ENCODE data around the gene FLT3LG. TPM values are rescaled to one million over a fixed set of nuclear protein-coding genes. Genes with fewer than 3 reads are reported as not detected.

The FLT3LG gene
- total RNA-seq = 1 to 10 TPM; 4.7 to 5.6 TPM

GRCh38 chr19:49473868-49474541 is at the start of gene FLT3LG:
Gene FLT3LG, plus strand, starts transcription at chr19:49474215. Its CDS starts 425 bp downstream, at chr19:49474640.
- Histone ChIP-seq H3K4me3 (peak within 1 kb of the TSS; percentile 92), H3K9me3 (no peaks in the 10 kb centered on the region), H3K36me3 (no peaks in the 10 kb centered on the region), H3K27me3 (replicated peaks; ENCODE audit: insufficient read depth) (no peaks in the 10 kb centered on the region), H3K4me1 (ENCODE audit: control insufficient read depth in 1 of 2, low read depth in 2 of 2) (peaks cover 4 to 24% of the 10 kb centered on the region in 2 donors), H3K27ac (peak within 1 kb of the TSS; percentile 71 to 72)
- ATAC-seq (ENCODE audit: insufficient number of reproducible peaks, low FRiP score, low read depth) = peak; percentile 70
- DNase-seq (ENCODE audit: low spot score) = no peak
- TF ChIP-seq CTCF (IDR thresholded peaks at IDR 0.05) = peak; percentile 100

- no peak within 1 kb of the TSS for H3K27ac ChIP-seq
- no peak for ATAC-seq (ENCODE audit: insufficient number of reproducible peaks, low FRiP score, low read depth)
- no peaks in the 10 kb centered on the region for H3K9me3 ChIP-seq
These were observed 48.8 kb upstream of the FLT3LG start, which contains the start of gene GFY for GRCh38 chr19:49425178-49425577. Gene GFY, plus strand, starts transcription at chr19:49425388. Its CDS starts 1,043 bp downstream, at chr19:49426431.

GRCh38 chr19:49425922-49426592 is 48.0 kb upstream of the FLT3LG start:
- Histone ChIP-seq H3K27ac (no peak overlapping the region), H3K27me3 (replicated peaks; ENCODE audit: insufficient read depth) (peaks cover 71% of the 10 kb centered on the region), H3K4me3 (no peak overlapping the region), H3K36me3 (no peaks in the 10 kb centered on the region), H3K9me3 (no peaks in the 10 kb centered on the region), H3K4me1 (ENCODE audit: control insufficient read depth in 1 of 2, low read depth in 2 of 2) (peaks cover 12 to 30% of the 10 kb centered on the region in 2 donors)
- TF ChIP-seq CTCF (IDR thresholded peaks at IDR 0.05) = no peak
- DNase-seq (ENCODE audit: low spot score) = no peak
- no peak for ATAC-seq (ENCODE audit: insufficient number of reproducible peaks, low FRiP score, low read depth)

More at GRCh38 chr19:49425178-49425577, 48.8 kb upstream of the FLT3LG start, which contains the start of gene GFY:
- Histone ChIP-seq H3K4me3 (no peak within 1 kb of the TSS), H3K36me3 (no peaks in the 10 kb centered on the region), H3K4me1 (ENCODE audit: control insufficient read depth in 1 of 2, low read depth in 2 of 2) (peaks cover 12 to 36% of the 10 kb centered on the region in 2 donors), H3K27me3 (replicated peaks; ENCODE audit: insufficient read depth) (peaks cover 71% of the 10 kb centered on the region)
- DNase-seq (ENCODE audit: low spot score) = no peak
- TF ChIP-seq CTCF (IDR thresholded peaks at IDR 0.05) = no peak

- Histone ChIP-seq H3K27ac (peak overlapping the region in 1 of 2 donors; percentile 20), H3K9me3 (no peaks in the 10 kb centered on the region), H3K4me3 (no peak overlapping the region), H3K4me1 (ENCODE audit: control insufficient read depth in 1 of 2, low read depth in 2 of 2) (peaks cover 12 to 22% of the 10 kb centered on the region in 2 donors), H3K36me3 (no peaks in the 10 kb centered on the region), H3K27me3 (replicated peaks; ENCODE audit: insufficient read depth) (peaks cover 68% of the 10 kb centered on the region)
- DNase-seq (ENCODE audit: low spot score) (no peak), ATAC-seq (ENCODE audit: insufficient number of reproducible peaks, low FRiP score, low read depth) (no peak)
- TF ChIP-seq CTCF (IDR thresholded peaks at IDR 0.05) = no peak
These were observed 46.7 kb upstream of the FLT3LG start for GRCh38 chr19:49427339-49427738.

GRCh38 chr19:49427855-49428546 is 46.0 kb upstream of the FLT3LG start:
- TF ChIP-seq CTCF (IDR thresholded peaks at IDR 0.05) = no peak
- DNase-seq (ENCODE audit: low spot score) (no peak), ATAC-seq (ENCODE audit: insufficient number of reproducible peaks, low FRiP score, low read depth) (no peak)
- Histone ChIP-seq H3K27ac (no peak overlapping the region), H3K9me3 (no peaks in the 10 kb centered on the region), H3K36me3 (no peaks in the 10 kb centered on the region), H3K27me3 (replicated peaks; ENCODE audit: insufficient read depth) (peaks cover 71% of the 10 kb centered on the region), H3K4me1 (ENCODE audit: control insufficient read depth in 1 of 2, low read depth in 2 of 2) (peaks cover 5 to 15% of the 10 kb centered on the region in 2 donors), H3K4me3 (peak overlapping the region; percentile 23)

Data from thoracic aorta (tissue), 2 donors.